IMR-90 (cell line): ENCODE measurements around the gene LENG9.

ENCODE experiments used
- BHLHE40 ChIP-seq: fragments of 150-350 bp; IDR thresholded peaks from 2 replicates; pipeline ENCODE4 v1.6.1; 2016; ENCODE audit warnings: mild to moderate bottlenecking, low read depth, low read length
- CHD1 ChIP-seq: IDR thresholded peaks from 2 replicates; pipeline ENCODE4 v1.6.1; 2012; ENCODE audit warnings: low read depth, low read length, improper control_type of control experiment
- CTCF ChIP-seq: conservative IDR thresholded peaks from 2 replicates; pipeline ENCODE4 v1.5.1; 2012; ENCODE audit warnings: mild to moderate bottlenecking, low read depth, low read length, improper control_type of control experiment
- POLR2A ChIP-seq: IDR thresholded peaks from 2 replicates; pipeline ENCODE4 v1.6.1; 2012; ENCODE audit warnings: mild to moderate bottlenecking, low read depth, low read length
- RAD21 ChIP-seq: IDR thresholded peaks from 2 replicates; pipeline ENCODE4 v1.6.1; 2012; ENCODE audit warnings: low read length, improper control_type of control experiment
- RFX5 ChIP-seq: IDR thresholded peaks from 2 replicates; pipeline ENCODE4 v1.8.0; 2012; ENCODE audit warnings: low read depth, mild to moderate bottlenecking, low read length, moderate library complexity

- TF ChIP-seq CTCF (no peak), POLR2A (no peak), BHLHE40 (no peak), RAD21 (no peak), RFX5 (no peak), CHD1 (no peak)
These were observed 5.6 kb downstream of the LENG9 start for GRCh38 chr19:54457773-54458647.
